Activated naive CD4-positive, alpha-beta T cell treated with Interleukin-2 at 50 U/mL for 16 hours (primary cell): ENCODE measurements around the gene FAF2.
"Not testable (repeated sequence)": the region's sequence is repeated elsewhere in the genome, so short reads cannot be mapped to it uniquely, and the experiment has no call there.

ENCODE experiments used
- DNase-seq: peaks from one replicate; pipeline ENCODE4 v3.0.0-alpha.2; 2020

The FAF2 gene

GRCh38 chr5:176418251-176418650 lies 29.9 kb upstream of the FAF2 start:
- DNase-seq: no peak

GRCh38 chr5:176420086-176420485 lies 28.1 kb upstream of the FAF2 start:
- DNase-seq: no peak

- DNase-seq: no peak
Observed at GRCh38 chr5:176420972-176421544, 27.1 kb upstream of the FAF2 start.

- DNase-seq: no peak
Observed at GRCh38 chr5:176424181-176424580, 24.0 kb upstream of the FAF2 start.

GRCh38 chr5:176425138-176425537 lies 23.0 kb upstream of the FAF2 start:
- no peak for DNase-seq

- DNase-seq: no peak
Observed at GRCh38 chr5:176425791-176426190, 22.4 kb upstream of the FAF2 start.

GRCh38 chr5:176426876-176427275 lies 21.3 kb upstream of the FAF2 start:
- no peak for DNase-seq

- DNase-seq: no peak
Observed at GRCh38 chr5:176427971-176428370, 20.2 kb upstream of the FAF2 start.

- no peak for DNase-seq
Observed at GRCh38 chr5:176429972-176430371, 18.2 kb upstream of the FAF2 start.

GRCh38 chr5:176432707-176433106 lies 15.5 kb upstream of the FAF2 start:
- DNase-seq: no peak

- no peak for DNase-seq
Observed at GRCh38 chr5:176436656-176437055, 11.5 kb upstream of the FAF2 start.

- DNase-seq: no peak
Observed at GRCh38 chr5:176438959-176439757, 9.0 kb upstream of the FAF2 start.

- no peak for DNase-seq
Observed at GRCh38 chr5:176440927-176441706, 7.1 kb upstream of the FAF2 start.

- DNase-seq: no peak
Observed at GRCh38 chr5:176441921-176442323, 6.3 kb upstream of the FAF2 start.

GRCh38 chr5:176442911-176443310 lies 5.3 kb upstream of the FAF2 start:
- not testable (repeated sequence) for DNase-seq

GRCh38 chr5:176444742-176445141 lies 3.4 kb upstream of the FAF2 start:
- no peak for DNase-seq

GRCh38 chr5:176446028-176446665 lies 2.0 kb upstream of the FAF2 start:
- DNase-seq: no peak

- peak; percentile 6 for DNase-seq
Observed at GRCh38 chr5:176446884-176447590, 1.1 kb upstream of the FAF2 start.

- DNase-seq: no peak
Observed at GRCh38 chr5:176447591-176447977, 601 bp upstream of the FAF2 start.

GRCh38 chr5:176450077-176450476 lies 1.9 kb downstream of the FAF2 start:
- DNase-seq: no peak

- DNase-seq: no peak
Observed at GRCh38 chr5:176454724-176455394, 6.7 kb downstream of the FAF2 start.

- no peak for DNase-seq
Observed at GRCh38 chr5:176458904-176459561, 10.8 kb downstream of the FAF2 start.
